ENCODE measurements around the gene IL17REL. TPM values are rescaled to one million over a fixed set of nuclear protein-coding genes. Genes with fewer than 3 reads are reported as not detected.

Gene IL17REL
- total and polyA plus RNA-seq, 4 donors, result 0.22 to 0.96 (median 0.38) TPM

GRCh38 chr22:49968831-49969661 is 43.5 kb downstream of the IL17REL start:
- H3K27ac ChIP-seq (ENCODE audit: low read depth, low read length), result no peak overlapping the region
- no peak for DNase-seq (ENCODE audit: low read depth in 4 of 6, low spot score in 6 of 6)
- H3K36me3 ChIP-seq (ENCODE audit: control insufficient read depth, insufficient read depth, low read length), result peaks cover 48% of the 10 kb centered on the region
- 89% methylated on average over 16 of the region's 16 CpGs for WGBS (ENCODE audit: insufficient coverage)
- peaks cover 36% of the 10 kb centered on the region for H3K4me1 ChIP-seq (ENCODE audit: control insufficient read depth, insufficient read depth, low read length)
- H3K9me3 ChIP-seq (ENCODE audit: control insufficient read depth, insufficient read depth, low read length), result no peaks in the 10 kb centered on the region
- H3K27me3 ChIP-seq (ENCODE audit: control insufficient read depth, insufficient read depth, low read length), result peaks cover 27% of the 10 kb centered on the region
- H3K4me3 ChIP-seq (ENCODE audit: low read depth, low read length), result no peak overlapping the region

GRCh38 chr22:49968313-49968830 is 44.2 kb downstream of the IL17REL start:
- DNase-seq (ENCODE audit: low read depth in 4 of 6, low spot score in 6 of 6), result no peak
- Histone ChIP-seq H3K4me3 (ENCODE audit: low read depth, low read length) (no peak overlapping the region), H3K4me1 (ENCODE audit: control insufficient read depth, insufficient read depth, low read length) (peaks cover 42% of the 10 kb centered on the region), H3K9me3 (ENCODE audit: control insufficient read depth, insufficient read depth, low read length) (no peaks in the 10 kb centered on the region), H3K36me3 (ENCODE audit: control insufficient read depth, insufficient read depth, low read length) (peaks cover 53% of the 10 kb centered on the region), H3K27me3 (ENCODE audit: control insufficient read depth, insufficient read depth, low read length) (peaks cover 26% of the 10 kb centered on the region), H3K27ac (ENCODE audit: low read depth, low read length) (no peak overlapping the region)
- WGBS (ENCODE audit: insufficient coverage), result 93% methylated on average over 11 of the region's 11 CpGs

- 57% methylated on average over 17 of the region's 18 CpGs for WGBS (ENCODE audit: insufficient coverage)
- H3K4me3 ChIP-seq (ENCODE audit: low read depth, low read length), result no peak overlapping the region
These were observed 44.8 kb downstream of the IL17REL start for GRCh38 chr22:49967706-49968208.

GRCh38 chr22:49966774-49967705 is 45.5 kb downstream of the IL17REL start:
- 72% methylated on average over 30 of the region's 36 CpGs for WGBS (ENCODE audit: insufficient coverage)
- no peak for DNase-seq (ENCODE audit: low read depth in 4 of 6, low spot score in 6 of 6)
- no peak overlapping the region for H3K4me3 ChIP-seq (ENCODE audit: low read depth, low read length)
- no peak overlapping the region for H3K27ac ChIP-seq (ENCODE audit: low read depth, low read length)
- no peaks in the 10 kb centered on the region for H3K9me3 ChIP-seq (ENCODE audit: control insufficient read depth, insufficient read depth, low read length)
- peaks cover 20% of the 10 kb centered on the region for H3K27me3 ChIP-seq (ENCODE audit: control insufficient read depth, insufficient read depth, low read length)
- H3K36me3 ChIP-seq (ENCODE audit: control insufficient read depth, insufficient read depth, low read length), result peaks cover 64% of the 10 kb centered on the region
- peaks cover 54% of the 10 kb centered on the region for H3K4me1 ChIP-seq (ENCODE audit: control insufficient read depth, insufficient read depth, low read length)

More at GRCh38 chr22:49967706-49968208, 44.8 kb downstream of the IL17REL start:
- peaks cover 48% of the 10 kb centered on the region for H3K4me1 ChIP-seq (ENCODE audit: control insufficient read depth, insufficient read depth, low read length)
- no peak overlapping the region for H3K27ac ChIP-seq (ENCODE audit: low read depth, low read length)
- no peak for DNase-seq (ENCODE audit: low read depth in 4 of 6, low spot score in 6 of 6)
- H3K9me3 ChIP-seq (ENCODE audit: control insufficient read depth, insufficient read depth, low read length), result no peaks in the 10 kb centered on the region
- peaks cover 59% of the 10 kb centered on the region for H3K36me3 ChIP-seq (ENCODE audit: control insufficient read depth, insufficient read depth, low read length)
- peaks cover 25% of the 10 kb centered on the region for H3K27me3 ChIP-seq (ENCODE audit: control insufficient read depth, insufficient read depth, low read length)

GRCh38 chr22:49966041-49966773 is 46.4 kb downstream of the IL17REL start:
- 87% methylated on average over 11 of the region's 11 CpGs for WGBS (ENCODE audit: insufficient coverage)
- Histone ChIP-seq H3K27ac (ENCODE audit: low read depth, low read length) (no peak overlapping the region), H3K9me3 (ENCODE audit: control insufficient read depth, insufficient read depth, low read length) (no peaks in the 10 kb centered on the region), H3K36me3 (ENCODE audit: control insufficient read depth, insufficient read depth, low read length) (peaks cover 69% of the 10 kb centered on the region), H3K4me1 (ENCODE audit: control insufficient read depth, insufficient read depth, low read length) (peaks cover 53% of the 10 kb centered on the region), H3K4me3 (ENCODE audit: low read depth, low read length) (no peak overlapping the region), H3K27me3 (ENCODE audit: control insufficient read depth, insufficient read depth, low read length) (peaks cover 12% of the 10 kb centered on the region)
- no peak for DNase-seq (ENCODE audit: low read depth in 4 of 6, low spot score in 6 of 6)

GRCh38 chr22:49965091-49966040 is 47.2 kb downstream of the IL17REL start:
- H3K4me3 ChIP-seq (ENCODE audit: low read depth, low read length), result no peak overlapping the region
- H3K27ac ChIP-seq (ENCODE audit: low read depth, low read length), result no peak overlapping the region
- WGBS (ENCODE audit: insufficient coverage), result 89% methylated on average over 21 of the region's 22 CpGs
- no peaks in the 10 kb centered on the region for H3K9me3 ChIP-seq (ENCODE audit: control insufficient read depth, insufficient read depth, low read length)
- DNase-seq (ENCODE audit: low read depth in 4 of 6, low spot score in 6 of 6), result no peak
- H3K36me3 ChIP-seq (ENCODE audit: control insufficient read depth, insufficient read depth, low read length), result peaks cover 69% of the 10 kb centered on the region
- H3K4me1 ChIP-seq (ENCODE audit: control insufficient read depth, insufficient read depth, low read length), result peaks cover 46% of the 10 kb centered on the region
- peaks cover 6% of the 10 kb centered on the region for H3K27me3 ChIP-seq (ENCODE audit: control insufficient read depth, insufficient read depth, low read length)

- Histone ChIP-seq H3K27me3 (ENCODE audit: control insufficient read depth, insufficient read depth, low read length) (no peaks in the 10 kb centered on the region), H3K36me3 (ENCODE audit: control insufficient read depth, insufficient read depth, low read length) (peaks cover 69% of the 10 kb centered on the region), H3K4me3 (ENCODE audit: low read depth, low read length) (no peak overlapping the region), H3K4me1 (ENCODE audit: control insufficient read depth, insufficient read depth, low read length) (peaks cover 52% of the 10 kb centered on the region), H3K27ac (ENCODE audit: low read depth, low read length) (no peak overlapping the region), H3K9me3 (ENCODE audit: control insufficient read depth, insufficient read depth, low read length) (no peaks in the 10 kb centered on the region)
- DNase-seq (ENCODE audit: low read depth in 4 of 6, low spot score in 6 of 6), result no peak
- 90% methylated on average over 14 of the region's 19 CpGs for WGBS (ENCODE audit: insufficient coverage)
These were observed 48.2 kb downstream of the IL17REL start for GRCh38 chr22:49964136-49965090.

GRCh38 chr22:49963647-49964026 is 48.9 kb downstream of the IL17REL start:
- H3K4me1 ChIP-seq (ENCODE audit: control insufficient read depth, insufficient read depth, low read length), result peaks cover 60% of the 10 kb centered on the region

More at GRCh38 chr22:49963647-49964026, 48.9 kb downstream of the IL17REL start:
- no peak overlapping the region for H3K27ac ChIP-seq (ENCODE audit: low read depth, low read length)
- H3K9me3 ChIP-seq (ENCODE audit: control insufficient read depth, insufficient read depth, low read length), result no peaks in the 10 kb centered on the region
- DNase-seq (ENCODE audit: low read depth in 4 of 6, low spot score in 6 of 6), result peak in 1 of 6 donors; percentile 62
- H3K27me3 ChIP-seq (ENCODE audit: control insufficient read depth, insufficient read depth, low read length), result no peaks in the 10 kb centered on the region
- WGBS (ENCODE audit: insufficient coverage), result 50% methylated on average over 2 of the region's 6 CpGs
- H3K4me3 ChIP-seq (ENCODE audit: low read depth, low read length), result no peak overlapping the region
- peaks cover 62% of the 10 kb centered on the region for H3K36me3 ChIP-seq (ENCODE audit: control insufficient read depth, insufficient read depth, low read length)

Data from spinal cord (tissue), 10 donors.